GM23248 (cell line): ENCODE data around the gene ZFYVE9.

Experiments used
- EZH2 ChIP-seq: fragments of 200-600 bp; sonication (generic); IDR thresholded peaks from 2 replicates; pipeline ENCODE4 v1.6.1; 2018; ENCODE audit warnings: antibody characterized with exemption, mild to moderate bottlenecking; ENCODE audit not compliant: insufficient read depth, poor library complexity, severe bottlenecking
- EZH2phosphoT487 ChIP-seq: fragments of 200-600 bp; sonication (generic); IDR thresholded peaks from 2 replicates; pipeline ENCODE4 v1.6.1; 2018; ENCODE audit warnings: antibody characterized with exemption, moderate library complexity, mild to moderate bottlenecking, low read depth; ENCODE audit not compliant: insufficient read depth

DNA sequence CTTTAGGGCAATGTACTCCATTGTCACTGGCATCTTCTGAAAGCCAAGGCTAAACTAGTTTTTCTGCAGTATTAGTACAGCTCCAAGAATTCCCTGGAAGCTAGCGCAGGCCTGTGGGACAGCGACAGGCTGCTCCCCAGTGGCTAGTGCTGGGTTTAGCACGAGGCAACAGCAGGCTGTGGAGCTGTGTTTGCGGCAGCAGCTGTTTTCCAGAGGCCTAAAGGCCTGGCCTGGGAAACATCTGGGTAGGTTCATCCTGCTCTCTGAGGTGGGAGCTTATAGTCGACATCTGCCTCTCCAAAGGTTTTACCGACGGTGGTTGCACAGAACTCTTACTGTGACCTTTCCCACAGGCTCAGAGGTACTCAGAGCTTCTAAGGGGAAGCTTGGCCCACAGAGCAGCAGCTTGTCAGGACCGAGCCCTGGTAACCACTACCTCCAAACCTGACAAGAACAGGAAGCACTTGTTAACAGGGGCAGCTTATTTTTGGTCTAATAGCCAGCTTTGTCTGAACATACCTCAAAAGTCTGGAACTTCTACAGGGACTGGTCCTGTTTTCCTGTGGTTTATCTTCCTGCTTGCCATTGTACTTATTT lies 206.9 kb downstream of the ZFYVE9 start:
- TF ChIP-seq EZH2 (no peak), EZH2phosphoT487 (no peak)
